HL-60/S4 treated with retinoic acid at 250 ng/mL for 4 days and 3 days (cell line): ENCODE results near the gene RNF214.
"Not testable (repeated sequence)": the region's sequence is repeated elsewhere in the genome, so short reads cannot be mapped to it uniquely, and the experiment has no call there.

Experiments used
- in situ Hi-C: fragments of 300-500 bp; cut with MboI; formaldehyde crosslinking; loops from 2 replicates; pipeline ENCODE4 v1.7.0; 2022; ENCODE audit warnings: low sequenced_read_pairs

RNF214 gene

GRCh38 chr11:117309310-117309709, 76.8 kb downstream of the RNF214 start:
- in situ Hi-C loops = no loop called here

GRCh38 chr11:117313091-117313490, 80.6 kb downstream of the RNF214 start:
- in situ Hi-C loops = no loop called here

- in situ Hi-C loops = no loop called here
Observed at GRCh38 chr11:117313828-117314768, 81.6 kb downstream of the RNF214 start.

- in situ Hi-C loops = no loop called here
Observed at GRCh38 chr11:117314840-117315239, 82.4 kb downstream of the RNF214 start.

- in situ Hi-C loops = no loop called here
Observed at GRCh38 chr11:117315285-117316196, 83.1 kb downstream of the RNF214 start.

GRCh38 chr11:117316197-117316961, 83.9 kb downstream of the RNF214 start, which contains the start of gene BACE1:
TSS of gene BACE1 (minus strand) at chr11:117316256. CDS start at chr11:117315795, 461 bp downstream.
- in situ Hi-C loops = no loop called here

GRCh38 chr11:117318738-117319137, 86.3 kb downstream of the RNF214 start:
- in situ Hi-C loops = no loop called here

GRCh38 chr11:117319214-117319840, 86.9 kb downstream of the RNF214 start:
- in situ Hi-C loops = no loop called here

- in situ Hi-C loops = not testable (repeated sequence)
Observed at GRCh38 chr11:117327255-117327566, 94.7 kb downstream of the RNF214 start.

- in situ Hi-C loops = no loop called here
Observed at GRCh38 chr11:117327567-117328374, 95.3 kb downstream of the RNF214 start, which contains the start of gene CEP164. TSS of gene CEP164 (plus strand) at chr11:117327854. CDS start at chr11:117338587, 10,733 bp downstream.

GRCh38 chr11:117328375-117329010, 96.0 kb downstream of the RNF214 start:
- in situ Hi-C loops = no loop called here

GRCh38 chr11:117332843-117333242, 100.4 kb downstream of the RNF214 start:
- in situ Hi-C loops = no loop called here

GRCh38 chr11:117333917-117334316, 101.4 kb downstream of the RNF214 start:
- in situ Hi-C loops = no loop called here

- in situ Hi-C loops = no loop called here
Observed at GRCh38 chr11:117334896-117335295, 102.4 kb downstream of the RNF214 start.

GRCh38 chr11:117335399-117335798, 102.9 kb downstream of the RNF214 start:
- in situ Hi-C loops = no loop called here
